Testis (tissue), 2 donors: ENCODE data around the gene CAMK2G.

Source experiments
- POLR2A ChIP-seq: fragments of 450-650 bp; IDR thresholded peaks from one replicate; pipeline ENCODE4 v1.6.1; 2017; ENCODE audit warnings: antibody characterized with exemption, mild to moderate bottlenecking, moderate library complexity
- TF ChIP-seq, protein P1 (sequence below), 3 experiments: fragments of 450-650 bp in 2 of 3; fragments of 200-600 bp in 1 of 3; sonication (generic) in 1 of 3; IDR thresholded peaks; one replicate each; pipeline ENCODE4 v1.5.1; 2016 to 2019; ENCODE audit warnings: antibody characterized with exemption in 3 of 3, mild to moderate bottlenecking in 2 of 3, moderate library complexity in 1 of 3

DNA sequence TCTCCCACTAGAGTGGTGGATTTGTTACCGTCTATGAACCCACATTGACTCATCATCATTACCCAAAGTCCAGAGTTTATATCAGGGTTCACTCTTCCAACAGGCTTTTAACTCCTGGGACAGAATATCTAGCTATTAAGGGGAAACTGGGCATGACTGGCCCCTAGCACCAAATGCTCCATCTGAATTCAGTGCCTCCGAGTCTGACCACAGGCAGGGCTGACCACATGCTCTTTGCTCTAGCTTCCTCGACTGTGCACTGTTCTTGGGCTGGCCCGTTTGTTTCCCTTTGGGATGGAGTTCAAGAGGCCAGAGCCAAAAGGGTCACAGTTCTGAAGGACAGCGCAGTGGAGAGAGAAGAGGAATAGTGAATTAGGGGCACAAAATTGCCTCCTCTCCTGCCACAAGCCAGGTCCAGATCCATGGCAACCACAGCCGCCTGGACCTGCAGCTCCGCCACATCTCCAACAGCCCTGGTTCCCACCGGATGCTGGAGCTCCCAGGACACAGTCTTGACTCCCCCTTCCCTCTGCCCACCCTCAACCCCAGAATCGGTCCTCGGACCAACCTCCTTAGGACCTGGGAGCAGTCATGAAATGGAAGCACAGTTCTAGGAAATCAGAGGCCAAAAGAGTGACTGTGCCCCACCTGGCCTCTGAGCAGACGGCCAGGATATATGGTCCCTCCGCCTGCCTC is 16.2 kb downstream of the CAMK2G start:
- TF ChIP-seq, protein P1, sequence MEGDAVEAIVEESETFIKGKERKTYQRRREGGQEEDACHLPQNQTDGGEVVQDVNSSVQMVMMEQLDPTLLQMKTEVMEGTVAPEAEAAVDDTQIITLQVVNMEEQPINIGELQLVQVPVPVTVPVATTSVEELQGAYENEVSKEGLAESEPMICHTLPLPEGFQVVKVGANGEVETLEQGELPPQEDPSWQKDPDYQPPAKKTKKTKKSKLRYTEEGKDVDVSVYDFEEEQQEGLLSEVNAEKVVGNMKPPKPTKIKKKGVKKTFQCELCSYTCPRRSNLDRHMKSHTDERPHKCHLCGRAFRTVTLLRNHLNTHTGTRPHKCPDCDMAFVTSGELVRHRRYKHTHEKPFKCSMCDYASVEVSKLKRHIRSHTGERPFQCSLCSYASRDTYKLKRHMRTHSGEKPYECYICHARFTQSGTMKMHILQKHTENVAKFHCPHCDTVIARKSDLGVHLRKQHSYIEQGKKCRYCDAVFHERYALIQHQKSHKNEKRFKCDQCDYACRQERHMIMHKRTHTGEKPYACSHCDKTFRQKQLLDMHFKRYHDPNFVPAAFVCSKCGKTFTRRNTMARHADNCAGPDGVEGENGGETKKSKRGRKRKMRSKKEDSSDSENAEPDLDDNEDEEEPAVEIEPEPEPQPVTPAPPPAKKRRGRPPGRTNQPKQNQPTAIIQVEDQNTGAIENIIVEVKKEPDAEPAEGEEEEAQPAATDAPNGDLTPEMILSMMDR (IDR thresholded peaks at IDR 0.05): no peak
- TF ChIP-seq POLR2A: no peak
